HEK293 (cell line): ENCODE results near the gene MGAT2.
A peak's percentile ranks its signal among the peaks of the same experiment; 100 is the strongest.

Experiments
- CTCF ChIA-PET: fragments of 350-600 bp; formaldehyde crosslinking; extraction: SDS; loops from one replicate; lab custom pipeline; 2021; ENCODE audit warnings: antibody characterized with exemption; lab: Yijun Ruan, JAX
- POLR2A ChIA-PET: fragments of 300-600 bp; formaldehyde crosslinking; extraction: SDS; loops from one replicate; lab custom pipeline; 2020; ENCODE audit warnings: antibody characterized with exemption, inconsistent platforms; lab: Yijun Ruan, JAX
- H3K27ac ChIP-seq: fragments of 200-500 bp; sonication (Bioruptor generic); 2 replicates; pipeline ENCODE4 v1.5.1; 2014; ENCODE audit warnings: low read depth, low read length, control low read depth, inconsistent platforms; ENCODE audit errors: extremely low read depth
- H3K36me3 ChIP-seq, 2 experiments: fragments of 200-500 bp in 1 of 2; sonication (Bioruptor generic) in 1 of 2; 1 replicate in 1 of 2; 2 replicates in 1 of 2; pipeline ENCODE4 v1.5.1; 2014 to 2017; ENCODE audit warnings: inconsistent platforms in 2 of 2, low read length in 2 of 2; ENCODE audit not compliant: control insufficient read depth in 2 of 2, insufficient read depth in 1 of 2
- H3K4me1 ChIP-seq: fragments of 200-500 bp; sonication (Bioruptor generic); 2 replicates; pipeline ENCODE4 v1.5.1; 2014; ENCODE audit warnings: mild to moderate bottlenecking, low read length, inconsistent platforms; ENCODE audit not compliant: control insufficient read depth, insufficient read depth
- H3K4me3 ChIP-seq: 2 replicates; pipeline ENCODE4 v1.5.1; 2011; ENCODE audit warnings: low read depth, mild to moderate bottlenecking, control low read depth, low read length, moderate library complexity
- H3K9me3 ChIP-seq: fragments of 200-500 bp; sonication (Bioruptor generic); 2 replicates; pipeline ENCODE4 v1.5.1; 2014; ENCODE audit warnings: low read depth, low read length, inconsistent platforms; ENCODE audit not compliant: control insufficient read depth, insufficient read depth
- EGR2 ChIP-seq: fragments of 450-650 bp; formaldehyde crosslinking; IDR thresholded peaks from 2 replicates; pipeline ENCODE4 v1.5.1; 2016; ENCODE audit warnings: low read depth, missing biosample characterization, missing genetic modification characterization
- ZBTB17 ChIP-seq: fragments of 450-650 bp; formaldehyde crosslinking; IDR thresholded peaks from 2 replicates; pipeline ENCODE4 v1.5.1; 2016; ENCODE audit warnings: missing biosample characterization, missing genetic modification characterization
- ZNF133 ChIP-seq: fragments of 450-650 bp; formaldehyde crosslinking; IDR thresholded peaks from 2 replicates; pipeline ENCODE4 v1.5.1; 2016; ENCODE audit warnings: missing biosample characterization, missing genetic modification characterization
- ZNF155 ChIP-seq: fragments of 450-650 bp; formaldehyde crosslinking; IDR thresholded peaks from 2 replicates; pipeline ENCODE4 v1.5.1; 2016; ENCODE audit warnings: missing biosample characterization, missing genetic modification characterization
- ZNF175 ChIP-seq: fragments of 450-650 bp; formaldehyde crosslinking; IDR thresholded peaks from 2 replicates; pipeline ENCODE4 v1.5.1; 2016; ENCODE audit warnings: missing biosample characterization, missing genetic modification characterization
- ZNF335 ChIP-seq: fragments of 450-650 bp; formaldehyde crosslinking; conservative IDR thresholded peaks from 2 replicates; pipeline ENCODE4 v1.5.1; 2016; ENCODE audit warnings: missing biosample characterization, missing genetic modification characterization
- ZNF354C ChIP-seq: fragments of 450-650 bp; formaldehyde crosslinking; IDR thresholded peaks from 2 replicates; pipeline ENCODE4 v1.5.1; 2016; ENCODE audit warnings: missing biosample characterization, missing genetic modification characterization, low read depth, borderline replicate concordance
- ZNF48 ChIP-seq: fragments of 450-650 bp; formaldehyde crosslinking; IDR thresholded peaks from 2 replicates; pipeline ENCODE4 v1.5.1; 2016; ENCODE audit warnings: missing biosample characterization, missing genetic modification characterization
- ZNF510 ChIP-seq: fragments of 450-650 bp; formaldehyde crosslinking; IDR thresholded peaks from 2 replicates; pipeline ENCODE4 v1.5.1; 2018; ENCODE audit warnings: mild to moderate bottlenecking, missing genetic modification characterization, missing biosample characterization; ENCODE audit not compliant: insufficient replicate concordance
- ZNF555 ChIP-seq: fragments of 450-650 bp; formaldehyde crosslinking; conservative IDR thresholded peaks from 2 replicates; pipeline ENCODE4 v1.5.1; 2017; ENCODE audit warnings: missing biosample characterization, mild to moderate bottlenecking, missing genetic modification characterization, inconsistent platforms
- ZNF624 ChIP-seq: fragments of 450-650 bp; formaldehyde crosslinking; IDR thresholded peaks from 2 replicates; pipeline ENCODE4 v1.5.1; 2017; ENCODE audit warnings: missing biosample characterization, missing genetic modification characterization
- ZNF777 ChIP-seq: fragments of 450-650 bp; formaldehyde crosslinking; IDR thresholded peaks from 2 replicates; pipeline ENCODE4 v1.5.1; 2017; ENCODE audit warnings: missing biosample characterization, missing genetic modification characterization, borderline replicate concordance
- ZSCAN16 ChIP-seq: fragments of 450-650 bp; formaldehyde crosslinking; IDR thresholded peaks from 2 replicates; pipeline ENCODE4 v1.5.1; 2016; ENCODE audit warnings: missing biosample characterization, missing genetic modification characterization
- TF ChIP-seq, protein P1 (sequence below): fragments of 450-650 bp; formaldehyde crosslinking; IDR thresholded peaks from 2 replicates; pipeline ENCODE4 v1.5.1; 2016; ENCODE audit warnings: missing biosample characterization, missing genetic modification characterization, borderline replicate concordance
- TF ChIP-seq, protein P2 (sequence below): fragments of 450-650 bp; formaldehyde crosslinking; IDR thresholded peaks from 2 replicates; pipeline ENCODE4 v1.5.1; 2017; ENCODE audit warnings: missing biosample characterization, missing genetic modification characterization
- TF ChIP-seq, protein P3 (sequence below): fragments of 450-650 bp; formaldehyde crosslinking; conservative IDR thresholded peaks from 2 replicates; pipeline ENCODE4 v1.5.1; 2016; ENCODE audit warnings: low read depth, missing biosample characterization, missing genetic modification characterization
- TF ChIP-seq, protein P4 (sequence below): fragments of 450-650 bp; formaldehyde crosslinking; IDR thresholded peaks from 2 replicates; pipeline ENCODE4 v1.5.1; 2016; ENCODE audit warnings: missing biosample characterization, missing genetic modification characterization
- TF ChIP-seq, protein P5 (sequence below): fragments of 450-650 bp; formaldehyde crosslinking; IDR thresholded peaks from 2 replicates; pipeline ENCODE4 v1.5.1; 2016; ENCODE audit warnings: missing biosample characterization, missing genetic modification characterization

The MGAT2 gene

DNA sequence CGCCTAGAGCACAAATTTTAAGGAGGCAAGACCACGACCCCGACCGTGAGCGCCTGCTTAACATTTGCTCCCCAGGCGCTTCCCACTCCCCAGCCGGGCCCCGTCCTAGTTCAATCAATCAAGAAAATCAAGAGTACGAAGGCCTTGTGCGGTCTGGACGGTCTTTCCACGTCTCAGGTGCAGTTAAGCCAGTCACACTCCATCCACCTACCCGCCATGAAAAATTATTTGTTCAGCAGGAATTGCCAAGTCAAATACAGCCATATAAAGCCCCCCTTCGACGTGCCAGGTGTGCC is 22.5 kb upstream of the MGAT2 start:
- CTCF ChIA-PET: no interaction called here
- no peak for TF ChIP-seq ZSCAN16 (tag by site-specific recombination)
- TF ChIP-seq ZNF624 (tag by site-specific recombination): no peak
- TF ChIP-seq, protein P1, sequence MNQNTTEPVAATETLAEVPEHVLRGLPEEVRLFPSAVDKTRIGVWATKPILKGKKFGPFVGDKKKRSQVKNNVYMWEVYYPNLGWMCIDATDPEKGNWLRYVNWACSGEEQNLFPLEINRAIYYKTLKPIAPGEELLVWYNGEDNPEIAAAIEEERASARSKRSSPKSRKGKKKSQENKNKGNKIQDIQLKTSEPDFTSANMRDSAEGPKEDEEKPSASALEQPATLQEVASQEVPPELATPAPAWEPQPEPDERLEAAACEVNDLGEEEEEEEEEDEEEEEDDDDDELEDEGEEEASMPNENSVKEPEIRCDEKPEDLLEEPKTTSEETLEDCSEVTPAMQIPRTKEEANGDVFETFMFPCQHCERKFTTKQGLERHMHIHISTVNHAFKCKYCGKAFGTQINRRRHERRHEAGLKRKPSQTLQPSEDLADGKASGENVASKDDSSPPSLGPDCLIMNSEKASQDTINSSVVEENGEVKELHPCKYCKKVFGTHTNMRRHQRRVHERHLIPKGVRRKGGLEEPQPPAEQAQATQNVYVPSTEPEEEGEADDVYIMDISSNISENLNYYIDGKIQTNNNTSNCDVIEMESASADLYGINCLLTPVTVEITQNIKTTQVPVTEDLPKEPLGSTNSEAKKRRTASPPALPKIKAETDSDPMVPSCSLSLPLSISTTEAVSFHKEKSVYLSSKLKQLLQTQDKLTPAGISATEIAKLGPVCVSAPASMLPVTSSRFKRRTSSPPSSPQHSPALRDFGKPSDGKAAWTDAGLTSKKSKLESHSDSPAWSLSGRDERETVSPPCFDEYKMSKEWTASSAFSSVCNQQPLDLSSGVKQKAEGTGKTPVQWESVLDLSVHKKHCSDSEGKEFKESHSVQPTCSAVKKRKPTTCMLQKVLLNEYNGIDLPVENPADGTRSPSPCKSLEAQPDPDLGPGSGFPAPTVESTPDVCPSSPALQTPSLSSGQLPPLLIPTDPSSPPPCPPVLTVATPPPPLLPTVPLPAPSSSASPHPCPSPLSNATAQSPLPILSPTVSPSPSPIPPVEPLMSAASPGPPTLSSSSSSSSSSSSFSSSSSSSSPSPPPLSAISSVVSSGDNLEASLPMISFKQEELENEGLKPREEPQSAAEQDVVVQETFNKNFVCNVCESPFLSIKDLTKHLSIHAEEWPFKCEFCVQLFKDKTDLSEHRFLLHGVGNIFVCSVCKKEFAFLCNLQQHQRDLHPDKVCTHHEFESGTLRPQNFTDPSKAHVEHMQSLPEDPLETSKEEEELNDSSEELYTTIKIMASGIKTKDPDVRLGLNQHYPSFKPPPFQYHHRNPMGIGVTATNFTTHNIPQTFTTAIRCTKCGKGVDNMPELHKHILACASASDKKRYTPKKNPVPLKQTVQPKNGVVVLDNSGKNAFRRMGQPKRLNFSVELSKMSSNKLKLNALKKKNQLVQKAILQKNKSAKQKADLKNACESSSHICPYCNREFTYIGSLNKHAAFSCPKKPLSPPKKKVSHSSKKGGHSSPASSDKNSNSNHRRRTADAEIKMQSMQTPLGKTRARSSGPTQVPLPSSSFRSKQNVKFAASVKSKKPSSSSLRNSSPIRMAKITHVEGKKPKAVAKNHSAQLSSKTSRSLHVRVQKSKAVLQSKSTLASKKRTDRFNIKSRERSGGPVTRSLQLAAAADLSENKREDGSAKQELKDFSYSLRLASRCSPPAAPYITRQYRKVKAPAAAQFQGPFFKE (tag by site-specific recombination): no peak
- no peak for TF ChIP-seq ZNF133 (tag by site-specific recombination)
- TF ChIP-seq, protein P2, sequence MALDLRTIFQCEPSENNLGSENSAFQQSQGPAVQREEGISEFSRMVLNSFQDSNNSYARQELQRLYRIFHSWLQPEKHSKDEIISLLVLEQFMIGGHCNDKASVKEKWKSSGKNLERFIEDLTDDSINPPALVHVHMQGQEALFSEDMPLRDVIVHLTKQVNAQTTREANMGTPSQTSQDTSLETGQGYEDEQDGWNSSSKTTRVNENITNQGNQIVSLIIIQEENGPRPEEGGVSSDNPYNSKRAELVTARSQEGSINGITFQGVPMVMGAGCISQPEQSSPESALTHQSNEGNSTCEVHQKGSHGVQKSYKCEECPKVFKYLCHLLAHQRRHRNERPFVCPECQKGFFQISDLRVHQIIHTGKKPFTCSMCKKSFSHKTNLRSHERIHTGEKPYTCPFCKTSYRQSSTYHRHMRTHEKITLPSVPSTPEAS (tag by site-specific recombination): no peak
- Histone ChIP-seq H3K4me1 (peaks cover 13% of the 10 kb centered on the region), H3K36me3 (peaks cover 12 to 18% of the 10 kb centered on the region in 2 experiments; a peak in 2 of 3 replicates), H3K4me3 (peak overlapping the region; percentile 87), H3K9me3 (no peaks in the 10 kb centered on the region), H3K27ac (peak overlapping the region; percentile 98)
- POLR2A ChIA-PET: interaction anchor here (0.8 to 4.3 kb wide), 5 partner anchors 8 to 169 kb away, joined by 3 to 33 read pairs (median 16); partner anchors contain the start of genes DNAAF2, KLHDC2, MGAT2 and RPL36AL

DNA sequence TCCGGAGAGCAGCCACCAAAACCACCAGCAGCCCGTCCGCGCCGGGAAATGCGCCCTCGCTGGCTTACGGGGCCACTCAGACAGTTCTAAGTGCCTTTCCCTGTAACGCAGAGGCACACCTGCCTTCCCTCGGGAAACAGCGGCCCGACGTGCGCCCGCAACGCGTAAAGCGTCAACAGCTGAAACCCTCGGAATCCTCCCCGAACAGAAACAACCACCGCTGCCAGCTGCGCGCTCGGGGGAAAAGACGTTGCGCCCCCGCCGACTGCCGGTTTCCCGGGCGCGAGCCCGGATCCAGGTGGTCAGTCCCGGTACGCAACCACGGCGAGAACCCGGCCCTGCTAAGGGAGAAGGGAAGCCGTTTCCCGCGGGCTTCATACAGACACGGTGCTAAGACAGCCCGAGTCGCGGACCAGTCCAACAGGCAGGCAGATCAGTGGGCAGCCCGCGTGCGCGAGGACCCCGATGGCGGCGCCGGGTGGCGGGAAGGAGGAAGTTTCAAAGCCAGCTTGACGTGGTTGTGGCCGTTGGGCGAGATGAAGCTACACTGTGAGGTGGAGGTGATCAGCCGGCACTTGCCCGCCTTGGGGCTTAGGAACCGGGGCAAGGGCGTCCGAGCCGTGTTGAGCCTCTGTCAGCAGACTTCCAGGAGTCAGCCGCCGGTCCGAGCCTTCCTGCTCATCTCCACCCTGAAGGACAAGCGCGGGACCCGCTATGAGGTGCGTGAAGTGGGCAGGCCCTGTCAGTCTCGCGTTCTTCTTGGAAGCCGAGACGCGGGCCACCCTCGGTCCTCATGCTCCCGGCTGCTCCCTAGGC is 21.9 kb upstream of the MGAT2 start, which contains the start of gene LRR1:
Gene LRR1, plus strand, starts transcription at position 456 of the 816 bp plus-strand sequence. Its CDS starts 81 bp downstream, at position 537.
- no peaks in the 10 kb centered on the region for H3K9me3 ChIP-seq
- peak within 1 kb of the TSS; percentile 87 for H3K4me3 ChIP-seq
- peaks cover 17 to 21% of the 10 kb centered on the region in 2 experiments; a peak in 2 of 3 replicates for H3K36me3 ChIP-seq
- ChIA-PET CTCF (interaction anchor here (0.6 to 1.5 kb wide), 6 partner anchors 10 to 258 kb away, joined by 3 to 7 read pairs (median 3); partner anchors contain the start of gene RPS29), POLR2A (interaction anchor here (1.0 to 4.3 kb wide), 8 partner anchors 10 to 263 kb away, joined by 4 to 33 read pairs (median 6); partner anchors contain the start of genes DNAAF2, KLHDC2, MGAT2 and RPL36AL)
- peaks cover 10% of the 10 kb centered on the region for H3K4me1 ChIP-seq
- peak within 1 kb of the TSS; percentile 98 for H3K27ac ChIP-seq
- TF ChIP-seq ZNF48 (tag by site-specific recombination) (no peak), ZNF624 (tag by site-specific recombination) (no peak), ZNF777 (tag by site-specific recombination) (peak; percentile 89; the same call in 1 of the 2 replicates), EGR2 (tag by site-specific recombination) (no peak), ZNF510 (tag by site-specific recombination) (no peak), ZNF335 (peak; percentile 99), ZBTB17 (tag by site-specific recombination) (peak; percentile 70), ZNF175 (no peak), ZNF155 (no peak), ZNF354C (tag by site-specific recombination) (no peak), ZNF555 (tag by site-specific recombination) (no peak)
- TF ChIP-seq, protein P3, sequence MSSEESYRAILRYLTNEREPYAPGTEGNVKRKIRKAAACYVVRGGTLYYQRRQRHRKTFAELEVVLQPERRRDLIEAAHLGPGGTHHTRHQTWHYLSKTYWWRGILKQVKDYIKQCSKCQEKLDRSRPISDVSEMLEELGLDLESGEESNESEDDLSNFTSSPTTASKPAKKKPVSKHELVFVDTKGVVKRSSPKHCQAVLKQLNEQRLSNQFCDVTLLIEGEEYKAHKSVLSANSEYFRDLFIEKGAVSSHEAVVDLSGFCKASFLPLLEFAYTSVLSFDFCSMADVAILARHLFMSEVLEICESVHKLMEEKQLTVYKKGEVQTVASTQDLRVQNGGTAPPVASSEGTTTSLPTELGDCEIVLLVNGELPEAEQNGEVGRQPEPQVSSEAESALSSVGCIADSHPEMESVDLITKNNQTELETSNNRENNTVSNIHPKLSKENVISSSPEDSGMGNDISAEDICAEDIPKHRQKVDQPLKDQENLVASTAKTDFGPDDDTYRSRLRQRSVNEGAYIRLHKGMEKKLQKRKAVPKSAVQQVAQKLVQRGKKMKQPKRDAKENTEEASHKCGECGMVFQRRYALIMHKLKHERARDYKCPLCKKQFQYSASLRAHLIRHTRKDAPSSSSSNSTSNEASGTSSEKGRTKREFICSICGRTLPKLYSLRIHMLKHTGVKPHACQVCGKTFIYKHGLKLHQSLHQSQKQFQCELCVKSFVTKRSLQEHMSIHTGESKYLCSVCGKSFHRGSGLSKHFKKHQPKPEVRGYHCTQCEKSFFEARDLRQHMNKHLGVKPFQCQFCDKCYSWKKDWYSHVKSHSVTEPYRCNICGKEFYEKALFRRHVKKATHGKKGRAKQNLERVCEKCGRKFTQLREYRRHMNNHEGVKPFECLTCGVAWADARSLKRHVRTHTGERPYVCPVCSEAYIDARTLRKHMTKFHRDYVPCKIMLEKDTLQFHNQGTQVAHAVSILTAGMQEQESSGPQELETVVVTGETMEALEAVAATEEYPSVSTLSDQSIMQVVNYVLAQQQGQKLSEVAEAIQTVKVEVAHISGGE (tag by site-specific recombination): peak; percentile 58; the same call in 1 of the 2 replicates
- TF ChIP-seq, protein P4, sequence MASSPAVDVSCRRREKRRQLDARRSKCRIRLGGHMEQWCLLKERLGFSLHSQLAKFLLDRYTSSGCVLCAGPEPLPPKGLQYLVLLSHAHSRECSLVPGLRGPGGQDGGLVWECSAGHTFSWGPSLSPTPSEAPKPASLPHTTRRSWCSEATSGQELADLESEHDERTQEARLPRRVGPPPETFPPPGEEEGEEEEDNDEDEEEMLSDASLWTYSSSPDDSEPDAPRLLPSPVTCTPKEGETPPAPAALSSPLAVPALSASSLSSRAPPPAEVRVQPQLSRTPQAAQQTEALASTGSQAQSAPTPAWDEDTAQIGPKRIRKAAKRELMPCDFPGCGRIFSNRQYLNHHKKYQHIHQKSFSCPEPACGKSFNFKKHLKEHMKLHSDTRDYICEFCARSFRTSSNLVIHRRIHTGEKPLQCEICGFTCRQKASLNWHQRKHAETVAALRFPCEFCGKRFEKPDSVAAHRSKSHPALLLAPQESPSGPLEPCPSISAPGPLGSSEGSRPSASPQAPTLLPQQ (tag by site-specific recombination): no peak; the same call in 1 of the 2 replicates
- TF ChIP-seq, protein P5, sequence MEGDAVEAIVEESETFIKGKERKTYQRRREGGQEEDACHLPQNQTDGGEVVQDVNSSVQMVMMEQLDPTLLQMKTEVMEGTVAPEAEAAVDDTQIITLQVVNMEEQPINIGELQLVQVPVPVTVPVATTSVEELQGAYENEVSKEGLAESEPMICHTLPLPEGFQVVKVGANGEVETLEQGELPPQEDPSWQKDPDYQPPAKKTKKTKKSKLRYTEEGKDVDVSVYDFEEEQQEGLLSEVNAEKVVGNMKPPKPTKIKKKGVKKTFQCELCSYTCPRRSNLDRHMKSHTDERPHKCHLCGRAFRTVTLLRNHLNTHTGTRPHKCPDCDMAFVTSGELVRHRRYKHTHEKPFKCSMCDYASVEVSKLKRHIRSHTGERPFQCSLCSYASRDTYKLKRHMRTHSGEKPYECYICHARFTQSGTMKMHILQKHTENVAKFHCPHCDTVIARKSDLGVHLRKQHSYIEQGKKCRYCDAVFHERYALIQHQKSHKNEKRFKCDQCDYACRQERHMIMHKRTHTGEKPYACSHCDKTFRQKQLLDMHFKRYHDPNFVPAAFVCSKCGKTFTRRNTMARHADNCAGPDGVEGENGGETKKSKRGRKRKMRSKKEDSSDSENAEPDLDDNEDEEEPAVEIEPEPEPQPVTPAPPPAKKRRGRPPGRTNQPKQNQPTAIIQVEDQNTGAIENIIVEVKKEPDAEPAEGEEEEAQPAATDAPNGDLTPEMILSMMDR: peak; percentile 5; the same call in 1 of the 2 replicates
